Measurements from ENCODE around the gene TRAF3.
"Not testable (repeated sequence)": the region's sequence is repeated elsewhere in the genome, so short reads cannot be mapped to it uniquely, and the experiment has no call there.

Gene TRAF3

GRCh38 chr14:102806447-102806846 lies 29.2 kb downstream of the TRAF3 start:
- DNase-seq (ENCODE audit: low spot score) = no peak

DNA sequence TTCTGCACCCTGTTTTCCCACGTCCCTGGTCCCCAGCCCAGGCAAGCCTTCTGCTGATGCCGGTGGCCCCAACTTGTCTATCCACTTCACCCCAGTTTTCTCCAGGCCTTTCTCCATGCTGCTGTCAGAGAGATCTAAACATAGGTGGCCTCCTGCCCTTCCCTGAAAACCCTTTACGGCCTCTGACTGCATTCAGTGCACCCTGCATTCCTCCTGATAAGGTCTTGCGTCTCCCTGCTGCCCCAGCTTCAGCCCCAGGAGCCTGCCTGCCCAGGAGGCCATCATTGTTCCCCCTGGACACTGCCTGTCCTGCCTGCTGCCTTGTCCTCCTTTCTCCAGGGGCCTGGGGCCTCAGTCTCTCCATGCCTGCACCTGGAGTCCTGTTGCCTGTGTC lies 29.8 kb downstream of the TRAF3 start:
- DNase-seq (ENCODE audit: low spot score) = no peak

DNA sequence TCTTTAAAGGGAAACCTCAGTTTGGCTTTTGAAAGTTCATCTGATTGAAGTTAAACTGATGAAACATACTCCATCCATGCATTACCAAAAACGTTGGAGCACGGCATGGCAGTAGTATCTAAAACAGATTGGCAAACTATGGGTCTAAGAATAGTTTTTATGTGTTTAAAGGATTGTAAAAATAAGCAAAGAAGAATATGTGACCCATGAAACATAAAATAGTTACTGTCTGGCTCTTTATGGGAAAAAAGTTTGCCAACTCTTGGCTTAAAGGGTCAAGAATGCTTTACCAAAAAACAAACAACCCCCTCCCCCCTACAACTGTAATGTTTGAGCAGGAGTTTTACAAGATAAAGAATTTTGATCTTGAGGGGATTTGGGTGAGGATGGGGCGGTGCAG lies 32.6 kb downstream of the TRAF3 start:
- no peak for DNase-seq (ENCODE audit: low spot score)

DNA sequence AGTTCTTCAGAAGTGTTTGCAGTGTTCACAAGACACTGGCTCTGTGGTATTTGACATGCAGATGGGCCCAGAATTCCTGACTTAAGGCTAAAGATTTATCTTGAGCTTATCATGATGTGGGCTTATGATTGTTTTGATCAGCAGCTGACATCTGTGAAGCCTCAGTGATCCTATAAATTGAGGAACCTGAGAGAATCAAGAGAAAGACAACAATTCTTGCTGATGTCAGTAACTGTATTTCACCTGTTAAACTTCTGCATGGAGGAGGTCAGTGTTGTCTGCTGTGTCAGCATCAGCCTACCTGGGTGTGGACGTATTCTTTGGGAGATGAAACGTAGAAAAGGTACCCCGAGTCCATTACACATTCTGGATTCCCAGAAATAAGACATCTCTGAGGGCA lies 33.3 kb downstream of the TRAF3 start:
- no peak for DNase-seq (ENCODE audit: low spot score)

GRCh38 chr14:102811254-102811963 lies 34.2 kb downstream of the TRAF3 start:
- no peak for DNase-seq (ENCODE audit: low spot score)

DNA sequence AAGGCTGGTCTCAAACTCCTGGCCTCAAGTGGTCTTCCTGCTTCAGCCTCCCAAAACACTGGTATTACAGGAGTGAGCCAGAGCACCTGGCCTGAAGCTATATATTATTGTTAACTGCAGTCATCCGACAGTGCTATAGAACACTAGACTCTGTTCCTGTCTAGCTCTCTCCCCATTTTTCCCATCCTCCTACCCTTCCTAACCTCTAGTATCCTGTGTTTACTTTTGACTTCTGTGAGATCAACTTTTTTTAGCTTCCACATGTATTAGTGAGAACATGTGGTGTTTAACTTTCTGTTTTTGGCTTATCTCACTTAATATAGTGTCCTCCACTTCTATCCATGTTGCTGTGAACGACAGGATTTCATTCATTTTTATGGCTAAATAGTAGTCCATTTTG lies 34.7 kb downstream of the TRAF3 start:
- no peak for DNase-seq (ENCODE audit: low spot score)

DNA sequence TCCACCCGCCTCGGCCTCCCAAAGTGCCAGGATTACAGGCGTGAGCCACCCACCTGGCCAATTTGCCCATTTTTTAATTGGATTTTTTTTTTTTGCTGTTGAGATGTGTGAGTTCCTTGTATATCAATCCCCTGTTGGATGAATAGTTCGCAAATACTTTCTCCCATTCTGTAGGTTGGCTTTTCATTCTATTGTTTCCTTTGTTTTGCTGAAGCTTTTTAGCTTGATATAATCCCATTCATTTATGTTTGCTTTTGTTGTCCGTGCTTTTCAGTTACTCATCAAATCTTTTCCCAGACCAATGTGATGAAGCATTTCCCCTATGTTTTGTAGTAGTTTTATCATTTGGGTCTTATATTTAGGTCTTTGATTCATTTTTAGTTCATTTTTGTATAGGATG lies 36.4 kb downstream of the TRAF3 start:
- DNase-seq (ENCODE audit: low spot score) = no peak

DNA sequence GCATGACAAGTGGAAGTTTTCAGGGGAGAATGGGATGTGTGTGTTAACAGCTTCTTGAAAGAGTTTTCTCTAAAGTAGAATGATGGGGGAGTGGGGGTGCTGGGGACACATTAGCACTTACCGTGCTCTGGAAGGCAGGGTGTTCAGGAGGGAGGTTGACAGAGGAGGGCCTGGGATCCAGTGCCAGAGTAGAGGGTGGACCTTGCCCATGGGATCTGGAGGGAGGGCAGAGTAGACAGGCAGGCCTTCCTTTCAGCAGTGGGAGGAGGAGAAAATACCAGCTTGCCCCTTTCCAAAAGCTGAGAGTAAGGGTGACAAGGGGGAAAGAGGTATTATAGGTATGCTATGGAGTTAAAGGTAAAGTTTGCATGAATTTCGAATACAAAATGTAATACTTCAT lies 40.1 kb downstream of the TRAF3 start:
- no peak for DNase-seq (ENCODE audit: low spot score)

DNA sequence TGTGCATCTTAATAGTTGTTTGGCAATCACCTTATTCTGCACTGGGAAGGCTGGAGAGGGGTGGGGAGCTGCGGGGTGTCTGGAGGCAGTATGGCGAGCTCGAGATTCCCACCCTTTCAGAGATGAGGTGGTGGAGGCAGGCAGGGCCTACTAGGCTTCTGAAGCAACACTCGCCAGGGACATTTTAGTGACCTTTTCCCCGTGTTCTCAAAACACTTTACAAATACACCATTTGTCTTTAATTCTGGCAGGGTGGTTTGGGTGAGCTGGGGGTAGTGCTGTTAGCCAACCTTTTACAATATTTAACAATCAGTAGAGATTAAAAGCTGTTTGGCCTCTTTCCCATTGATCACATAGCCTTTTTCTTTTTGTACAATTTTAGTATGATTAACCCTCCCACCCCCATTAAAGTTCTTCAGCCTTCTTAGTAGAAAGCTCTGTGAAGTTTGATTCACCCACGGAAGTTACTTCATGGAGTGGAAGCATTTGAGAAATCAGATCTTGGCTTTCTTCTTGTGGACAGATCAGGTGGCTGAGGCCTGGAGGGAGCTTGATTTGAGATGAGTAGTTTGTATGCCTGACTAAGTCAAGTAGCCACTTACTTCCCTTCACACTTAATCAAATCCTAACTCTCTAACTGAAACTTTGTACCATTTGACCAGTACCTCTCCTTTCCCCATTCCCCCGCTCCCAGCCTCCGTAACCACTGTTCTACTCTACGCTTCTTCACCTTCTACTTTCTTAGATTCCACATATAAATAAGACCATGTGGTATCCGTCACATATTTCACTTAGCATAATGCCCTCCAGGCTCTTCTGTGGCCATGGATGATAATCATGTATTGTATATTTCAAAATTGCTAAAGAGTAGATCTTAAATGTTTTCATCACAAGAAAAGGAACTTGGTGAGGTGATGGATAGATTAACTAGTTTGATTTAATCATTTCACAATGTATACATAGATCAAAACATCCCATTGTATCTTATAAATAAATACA lies 41.0 kb downstream of the TRAF3 start:
- no peak for DNase-seq (ENCODE audit: low spot score)

- DNase-seq (ENCODE audit: low spot score) = no peak
Measured at GRCh38 chr14:102819176-102819628, 42.0 kb downstream of the TRAF3 start.

- no peak for DNase-seq (ENCODE audit: low spot score)
Measured at GRCh38 chr14:102819747-102820330, 42.6 kb downstream of the TRAF3 start.

DNA sequence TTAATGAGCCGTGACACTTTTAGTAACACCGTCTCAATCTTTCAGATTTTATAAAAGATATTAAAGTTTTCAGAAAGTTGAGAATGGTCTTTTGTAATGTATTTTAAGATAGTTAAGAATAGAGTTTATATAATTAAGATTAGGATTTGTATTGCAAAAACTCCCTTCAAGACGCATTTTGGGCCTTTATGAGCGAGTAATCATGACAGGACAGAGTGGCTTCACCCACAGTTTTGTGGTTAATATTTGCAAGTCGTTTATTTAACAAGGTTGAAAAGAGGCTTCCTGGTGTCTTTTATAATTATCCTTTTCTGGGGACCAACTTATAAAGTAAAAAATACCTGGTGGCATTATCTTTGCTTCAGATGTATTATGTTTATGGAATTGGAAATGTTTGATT lies 44.0 kb downstream of the TRAF3 start:
- no peak for DNase-seq (ENCODE audit: low spot score)

DNA sequence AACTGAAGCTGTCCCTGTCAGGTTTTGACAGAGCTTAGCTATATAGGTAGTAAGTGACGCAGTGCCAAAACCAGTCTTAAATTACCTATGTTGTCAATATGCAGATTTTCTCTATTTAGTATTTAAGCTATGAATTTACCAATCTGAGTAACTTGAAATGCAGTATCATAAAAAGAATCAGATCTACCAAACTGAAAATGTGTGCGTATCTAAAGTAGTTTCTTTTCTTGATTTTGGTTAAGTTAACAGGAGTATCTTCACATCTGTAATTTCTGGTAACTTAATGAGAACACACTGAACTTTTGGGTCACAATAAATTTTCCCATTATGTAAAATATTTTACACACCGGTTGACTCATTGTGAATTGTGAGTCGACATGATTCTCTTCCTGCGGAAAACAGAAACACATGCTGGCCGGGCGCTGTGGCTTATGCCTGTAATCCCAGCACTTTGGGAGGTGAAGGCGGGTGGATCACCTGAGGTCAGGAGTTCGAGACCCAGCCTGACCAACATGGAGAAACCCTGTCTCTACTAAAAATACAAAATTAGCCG lies 45.1 kb downstream of the TRAF3 start:
- DNase-seq (ENCODE audit: low spot score) = no peak

DNA sequence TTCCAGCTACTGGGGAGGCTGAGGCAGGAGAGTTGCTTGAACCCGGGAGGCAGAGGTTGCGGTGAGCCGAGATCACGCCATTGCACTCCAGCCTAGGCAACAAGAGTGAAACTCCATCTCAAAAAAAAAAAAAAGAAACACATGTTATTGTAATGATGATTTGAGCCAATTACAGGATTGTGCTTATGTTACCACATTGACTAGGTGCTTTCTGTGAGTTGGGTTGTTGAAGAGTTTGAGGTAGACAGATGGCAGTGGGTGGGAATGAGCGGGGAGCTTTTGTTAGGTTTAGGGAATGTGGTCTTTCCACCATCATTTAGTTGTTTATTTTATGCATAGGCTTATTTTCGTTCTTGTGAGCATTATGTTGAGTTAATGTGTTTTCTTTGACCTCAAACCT lies 45.6 kb downstream of the TRAF3 start:
- not testable (repeated sequence) for DNase-seq (ENCODE audit: low spot score)

DNA sequence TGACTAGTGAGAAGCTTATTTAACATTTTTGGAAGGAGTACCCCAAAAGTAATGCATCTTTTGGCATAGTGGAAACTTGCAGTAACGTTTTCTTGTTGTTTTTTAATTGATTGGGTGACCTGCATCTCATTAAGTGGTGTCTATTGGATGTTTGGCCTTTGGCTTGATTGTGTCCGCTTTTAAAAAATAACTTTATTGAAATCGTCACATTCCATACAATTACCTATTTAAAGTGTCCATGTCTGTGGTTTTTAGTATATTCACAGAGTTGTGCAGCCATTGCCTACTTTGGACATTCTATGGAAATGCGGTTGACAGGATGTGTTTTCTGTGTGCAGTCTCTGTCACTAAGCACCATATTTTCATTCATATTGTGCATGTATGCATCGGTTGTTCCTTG lies 46.3 kb downstream of the TRAF3 start:
- DNase-seq (ENCODE audit: low spot score) = no peak

- DNase-seq (ENCODE audit: low spot score) = no peak
Measured at GRCh38 chr14:102824832-102825231, 47.6 kb downstream of the TRAF3 start.

GRCh38 chr14:102825307-102826095 lies 48.3 kb downstream of the TRAF3 start:
- no peak for DNase-seq (ENCODE audit: low spot score)

DNA sequence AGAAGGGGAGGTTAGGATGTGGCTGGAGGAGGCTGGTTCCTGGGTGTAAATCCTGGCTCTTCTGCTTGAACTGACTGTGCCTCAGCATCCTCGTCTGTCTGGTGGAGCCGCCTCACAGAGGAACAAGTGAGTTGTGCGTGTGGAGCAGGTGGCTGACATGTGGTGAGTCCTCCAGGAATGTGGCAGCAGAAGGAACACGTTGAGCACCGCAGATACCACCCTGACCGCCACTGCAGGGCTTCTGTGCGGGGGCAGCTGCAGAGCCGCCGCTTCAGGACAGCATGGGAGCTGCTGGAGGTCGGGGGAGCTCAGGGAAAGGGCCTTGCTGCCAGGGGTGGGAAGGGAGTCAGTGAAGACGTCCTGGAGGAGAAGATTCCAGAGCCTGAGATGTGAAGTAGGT lies 48.9 kb downstream of the TRAF3 start:
- DNase-seq (ENCODE audit: low spot score) = no peak

GRCh38 chr14:102826751-102827675 lies 49.8 kb downstream of the TRAF3 start:
- no peak for DNase-seq (ENCODE audit: low spot score)

- no peak for DNase-seq (ENCODE audit: low spot score)
Measured at GRCh38 chr14:102827716-102828115, 50.5 kb downstream of the TRAF3 start.

GRCh38 chr14:102828151-102828550 lies 50.9 kb downstream of the TRAF3 start:
- no peak for DNase-seq (ENCODE audit: low spot score)

Measured in HuH-7.5 (cell line).